ENCODE results near the gene HNRNPA0. TPM values are rescaled to one million over a fixed set of nuclear protein-coding genes. Genes with fewer than 3 reads are reported as not detected.

HNRNPA0 gene
- total RNA-seq, 1 experiment from 2014 or later, result 6.7 TPM

DNA sequence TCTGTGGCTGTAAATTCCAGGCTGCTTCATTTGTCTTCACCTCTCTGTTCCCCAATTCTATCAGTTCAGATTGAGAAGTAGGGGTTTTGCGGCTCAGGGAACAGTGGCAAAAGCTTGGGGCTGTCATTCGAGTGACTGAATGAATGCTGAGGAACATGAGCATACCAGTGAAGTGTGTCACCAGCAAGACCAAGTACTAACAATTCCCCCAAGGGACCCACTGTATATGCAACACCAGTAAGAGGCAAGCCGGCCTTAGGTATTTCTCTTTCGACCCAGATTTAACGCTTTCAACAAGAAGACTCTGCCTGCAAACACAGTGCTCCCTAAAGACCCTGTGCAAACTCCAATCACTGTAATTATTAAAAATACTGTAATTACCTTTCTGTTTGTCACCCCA, 44.1 kb downstream of the HNRNPA0 start:
- DNase-seq, result no peak

DNA sequence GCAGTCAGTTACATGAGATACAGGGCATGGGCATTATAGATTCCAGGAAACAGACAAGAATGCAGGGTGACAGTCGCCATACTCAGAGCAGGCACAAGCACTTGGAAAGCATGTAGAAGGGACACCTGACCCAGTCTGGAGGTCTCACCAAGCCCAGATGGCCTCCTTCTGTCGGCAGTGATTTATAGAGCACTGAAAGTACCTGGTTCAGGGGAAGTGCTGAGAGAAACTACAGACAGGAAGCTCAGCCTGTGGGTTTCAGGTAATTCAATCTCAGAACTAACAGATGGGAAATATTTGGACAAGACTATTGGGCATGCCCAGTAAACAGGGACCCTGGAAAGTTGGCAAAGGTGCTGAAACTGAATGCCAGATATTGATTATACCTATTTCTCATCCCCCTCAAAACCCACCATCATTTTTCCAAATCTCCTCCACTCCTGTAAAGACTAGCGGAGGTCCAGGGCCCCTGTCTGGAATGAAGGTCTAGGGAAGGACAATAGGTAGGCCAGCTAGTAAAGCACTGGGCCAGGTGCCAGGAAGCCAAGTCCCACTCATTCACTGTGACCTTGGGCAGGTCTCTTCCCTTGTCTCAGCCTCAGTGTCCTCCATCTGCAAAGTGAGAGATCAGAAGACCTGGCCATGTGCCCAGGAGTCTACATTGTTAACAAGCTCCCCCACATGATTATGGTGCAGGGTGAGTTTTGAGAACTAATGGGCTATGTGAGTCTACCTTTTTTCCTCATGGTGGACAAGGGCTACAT, 45.2 kb downstream of the HNRNPA0 start:
- Histone ChIP-seq H4K20me1 (ENCODE audit: insufficient read depth, low read depth, low read length) (no peaks in the 10 kb centered on the region), H3K79me2 (ENCODE audit: low read length) (no peaks in the 10 kb centered on the region), H3K9ac (ENCODE audit: low read length) (no peak overlapping the region), H2AFZ (ENCODE audit: low read length) (no peak overlapping the region), H3K4me2 (ENCODE audit: low read depth, low read length, poor library complexity, severe bottlenecking) (no peak overlapping the region), H3K36me3 (ENCODE audit: insufficient read depth, low read length) (no peaks in the 10 kb centered on the region), H3K27ac (ENCODE audit: low read length) (no peak overlapping the region), H3K9me2 (replicated peaks; ENCODE audit: insufficient read depth, low read length) (no peaks in the 10 kb centered on the region), H3K27me3 (ENCODE audit: low read length) (no peaks in the 10 kb centered on the region), H3K9me3 (ENCODE audit: low read length) (peaks cover 3% of the 10 kb centered on the region; the same call in 1 of the 2 replicates), H3K4me3 (ENCODE audit: low read length) (no peak overlapping the region), H3K4me1 (ENCODE audit: low read length) (no peaks in the 10 kb centered on the region)
- no peak for DNase-seq

More for the DNA sequence above, 44.1 kb downstream of the HNRNPA0 start:
- H3K9ac ChIP-seq (ENCODE audit: low read length), result no peak overlapping the region
- no peaks in the 10 kb centered on the region for H3K4me1 ChIP-seq (ENCODE audit: low read length)
- no peaks in the 10 kb centered on the region for H3K9me2 ChIP-seq (replicated peaks; ENCODE audit: insufficient read depth, low read length)
- no peaks in the 10 kb centered on the region for H3K36me3 ChIP-seq (ENCODE audit: insufficient read depth, low read length)
- H4K20me1 ChIP-seq (ENCODE audit: insufficient read depth, low read depth, low read length), result no peaks in the 10 kb centered on the region
- peaks cover 3% of the 10 kb centered on the region; the same call in 1 of the 2 replicates for H3K9me3 ChIP-seq (ENCODE audit: low read length)
- no peaks in the 10 kb centered on the region for H3K27me3 ChIP-seq (ENCODE audit: low read length)
- no peaks in the 10 kb centered on the region for H3K79me2 ChIP-seq (ENCODE audit: low read length)
- H2AFZ ChIP-seq (ENCODE audit: low read length), result no peak overlapping the region
- H3K27ac ChIP-seq (ENCODE audit: low read length), result no peak overlapping the region
- H3K4me2 ChIP-seq (ENCODE audit: low read depth, low read length, poor library complexity, severe bottlenecking), result no peak overlapping the region
- H3K4me3 ChIP-seq (ENCODE audit: low read length), result no peak overlapping the region

DNA sequence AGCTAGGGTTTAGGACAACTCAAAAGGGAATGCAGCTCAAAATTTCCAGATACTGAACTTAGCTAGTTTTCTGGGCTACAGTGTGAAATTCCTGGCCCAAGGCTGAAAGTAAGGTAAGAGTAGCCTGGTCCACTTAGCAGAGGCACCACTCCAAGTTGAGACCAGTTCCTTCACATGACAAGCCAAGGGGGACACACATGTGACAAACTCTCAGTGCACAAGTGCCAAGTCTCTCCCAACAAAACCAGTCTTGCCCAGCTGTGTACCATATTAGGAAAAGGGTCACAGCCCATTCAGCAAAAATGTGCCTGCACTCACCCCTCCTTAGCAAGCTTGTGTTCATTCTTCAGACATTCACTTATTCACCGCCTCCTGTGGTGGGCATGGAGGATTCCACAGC, 46.1 kb downstream of the HNRNPA0 start:
- no peak for DNase-seq
- no peak overlapping the region for H2AFZ ChIP-seq (ENCODE audit: low read length)

DNA sequence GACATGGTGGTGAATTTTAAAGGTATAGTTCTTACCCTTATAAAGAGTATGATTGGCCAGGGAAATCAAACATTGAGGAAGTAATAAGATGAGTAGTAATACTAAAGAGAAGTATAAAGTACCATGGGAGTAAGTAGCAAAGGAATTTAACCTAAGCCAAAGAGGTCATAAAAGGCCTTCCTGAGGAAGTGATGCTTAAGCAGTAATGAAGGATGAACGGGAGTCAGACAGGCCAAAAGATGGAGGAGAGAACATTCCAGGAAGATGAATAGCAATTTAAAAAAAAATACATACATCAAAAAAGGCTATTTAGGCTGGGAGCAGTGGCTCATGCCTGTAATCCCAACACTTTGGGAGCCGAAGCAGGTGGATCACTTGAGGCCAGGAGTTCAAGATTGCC, 47.3 kb downstream of the HNRNPA0 start:
- Histone ChIP-seq H3K4me2 (ENCODE audit: low read depth, low read length, poor library complexity, severe bottlenecking) (no peak overlapping the region), H3K4me3 (ENCODE audit: low read length) (no peak overlapping the region), H3K36me3 (ENCODE audit: insufficient read depth, low read length) (no peaks in the 10 kb centered on the region), H3K27ac (ENCODE audit: low read length) (no peak overlapping the region), H3K4me1 (ENCODE audit: low read length) (no peaks in the 10 kb centered on the region), H3K79me2 (ENCODE audit: low read length) (no peaks in the 10 kb centered on the region), H2AFZ (ENCODE audit: low read length) (no peak overlapping the region), H3K9ac (ENCODE audit: low read length) (no peak overlapping the region), H3K9me2 (replicated peaks; ENCODE audit: insufficient read depth, low read length) (no peaks in the 10 kb centered on the region), H3K27me3 (ENCODE audit: low read length) (no peaks in the 10 kb centered on the region), H3K9me3 (ENCODE audit: low read length) (no peaks in the 10 kb centered on the region), H4K20me1 (ENCODE audit: insufficient read depth, low read depth, low read length) (no peaks in the 10 kb centered on the region)
- DNase-seq, result no peak

More for the DNA sequence above, 46.1 kb downstream of the HNRNPA0 start:
- Histone ChIP-seq H3K36me3 (ENCODE audit: insufficient read depth, low read length) (no peaks in the 10 kb centered on the region), H4K20me1 (ENCODE audit: insufficient read depth, low read depth, low read length) (no peaks in the 10 kb centered on the region), H3K9ac (ENCODE audit: low read length) (no peak overlapping the region), H3K9me3 (ENCODE audit: low read length) (no peaks in the 10 kb centered on the region; the same call in 1 of the 2 replicates), H3K9me2 (replicated peaks; ENCODE audit: insufficient read depth, low read length) (no peaks in the 10 kb centered on the region), H3K27me3 (ENCODE audit: low read length) (no peaks in the 10 kb centered on the region), H3K27ac (ENCODE audit: low read length) (no peak overlapping the region), H3K4me1 (ENCODE audit: low read length) (no peaks in the 10 kb centered on the region), H3K4me3 (ENCODE audit: low read length) (no peak overlapping the region), H3K79me2 (ENCODE audit: low read length) (no peaks in the 10 kb centered on the region), H3K4me2 (ENCODE audit: low read depth, low read length, poor library complexity, severe bottlenecking) (no peak overlapping the region)

DNA sequence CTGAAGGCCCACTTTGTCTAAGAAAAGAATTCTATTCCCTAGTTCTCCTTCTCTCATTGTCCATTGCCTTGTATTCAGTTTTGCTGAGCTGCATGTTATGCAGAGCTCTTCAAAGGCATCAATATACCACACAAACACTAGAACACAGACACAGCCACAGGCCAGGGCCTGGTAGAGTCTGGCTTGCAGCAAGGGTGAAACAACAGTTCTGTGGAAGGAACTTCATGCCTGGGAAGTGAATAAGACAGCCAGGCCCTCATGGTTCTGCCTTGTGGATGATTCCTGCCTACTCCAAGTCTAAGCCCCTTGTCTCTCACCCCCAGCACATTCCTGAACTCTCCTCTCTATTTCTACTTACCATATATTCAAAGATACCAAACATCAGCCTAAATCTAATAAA, 49.1 kb downstream of the HNRNPA0 start:
- H3K9me2 ChIP-seq (replicated peaks; ENCODE audit: insufficient read depth, low read length), result no peaks in the 10 kb centered on the region
- H3K9ac ChIP-seq (ENCODE audit: low read length), result no peak overlapping the region
- no peak overlapping the region for H3K4me2 ChIP-seq (ENCODE audit: low read depth, low read length, poor library complexity, severe bottlenecking)
- no peaks in the 10 kb centered on the region for H3K4me1 ChIP-seq (ENCODE audit: low read length)
- H3K27me3 ChIP-seq (ENCODE audit: low read length), result no peaks in the 10 kb centered on the region
- H3K36me3 ChIP-seq (ENCODE audit: insufficient read depth, low read length), result no peaks in the 10 kb centered on the region
- no peak for DNase-seq
- no peak overlapping the region for H2AFZ ChIP-seq (ENCODE audit: low read length)
- H3K9me3 ChIP-seq (ENCODE audit: low read length), result no peaks in the 10 kb centered on the region
- no peaks in the 10 kb centered on the region for H3K79me2 ChIP-seq (ENCODE audit: low read length)
- no peaks in the 10 kb centered on the region for H4K20me1 ChIP-seq (ENCODE audit: insufficient read depth, low read depth, low read length)
- no peak overlapping the region for H3K27ac ChIP-seq (ENCODE audit: low read length)
- no peak overlapping the region for H3K4me3 ChIP-seq (ENCODE audit: low read length)

DNA sequence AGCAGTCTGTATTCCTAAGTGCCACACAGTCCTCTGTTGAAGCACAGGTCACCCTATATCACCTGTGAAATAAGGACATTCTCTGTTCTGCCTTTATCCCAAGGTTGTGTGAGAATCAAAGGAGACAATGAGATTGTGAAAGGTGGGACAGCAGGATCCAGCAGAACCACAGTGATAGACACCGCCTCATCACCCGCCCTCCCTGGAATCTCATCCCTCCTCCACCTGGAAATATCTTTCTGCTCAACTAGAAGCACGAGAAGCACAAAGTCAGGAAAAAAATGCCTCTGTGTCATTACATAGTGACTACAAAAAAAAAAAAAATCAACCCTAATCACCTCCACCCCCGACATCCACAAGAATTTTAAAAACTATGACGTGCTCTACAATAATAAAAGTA, 50.6 kb downstream of the HNRNPA0 start:
- no peak overlapping the region for H3K27ac ChIP-seq (ENCODE audit: low read length)
- H3K4me2 ChIP-seq (ENCODE audit: low read depth, low read length, poor library complexity, severe bottlenecking), result no peak overlapping the region
- no peaks in the 10 kb centered on the region for H3K9me3 ChIP-seq (ENCODE audit: low read length)
- no peaks in the 10 kb centered on the region for H3K27me3 ChIP-seq (ENCODE audit: low read length)
- no peaks in the 10 kb centered on the region for H3K79me2 ChIP-seq (ENCODE audit: low read length)
- no peaks in the 10 kb centered on the region for H4K20me1 ChIP-seq (ENCODE audit: insufficient read depth, low read depth, low read length)
- H3K36me3 ChIP-seq (ENCODE audit: insufficient read depth, low read length), result no peaks in the 10 kb centered on the region
- no peak overlapping the region for H3K4me3 ChIP-seq (ENCODE audit: low read length)
- H3K9ac ChIP-seq (ENCODE audit: low read length), result no peak overlapping the region
- no peak overlapping the region for H2AFZ ChIP-seq (ENCODE audit: low read length)
- DNase-seq, result no peak
- H3K4me1 ChIP-seq (ENCODE audit: low read length), result no peaks in the 10 kb centered on the region
- H3K9me2 ChIP-seq (replicated peaks; ENCODE audit: insufficient read depth, low read length), result no peaks in the 10 kb centered on the region

DNA sequence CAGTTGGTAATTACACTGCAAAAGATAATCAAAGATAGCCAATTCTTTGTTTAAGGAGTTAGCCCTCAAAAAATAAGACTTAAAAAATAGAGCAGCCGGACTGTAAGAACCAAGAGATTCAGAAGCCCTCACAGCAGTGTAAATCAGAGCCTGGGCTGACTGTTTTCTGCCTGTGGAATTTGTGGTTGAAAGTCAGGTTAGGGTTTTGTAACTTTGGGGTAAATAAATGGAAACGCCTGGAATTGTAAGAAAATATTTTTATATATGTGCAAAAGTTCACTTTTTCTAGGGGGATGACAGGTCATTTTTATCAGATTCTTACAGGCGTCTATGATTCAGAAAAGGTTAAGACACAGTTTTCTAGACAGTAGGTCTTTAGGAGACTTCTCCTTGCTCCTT, 53.9 kb downstream of the HNRNPA0 start:
- no peaks in the 10 kb centered on the region for H3K9me3 ChIP-seq (ENCODE audit: low read length)
- DNase-seq, result no peak
- no peaks in the 10 kb centered on the region for H4K20me1 ChIP-seq (ENCODE audit: insufficient read depth, low read depth, low read length)
- H3K4me3 ChIP-seq (ENCODE audit: low read length), result no peak overlapping the region
- no peaks in the 10 kb centered on the region for H3K79me2 ChIP-seq (ENCODE audit: low read length)
- no peaks in the 10 kb centered on the region for H3K9me2 ChIP-seq (replicated peaks; ENCODE audit: insufficient read depth, low read length)
- no peak overlapping the region for H2AFZ ChIP-seq (ENCODE audit: low read length)
- H3K27ac ChIP-seq (ENCODE audit: low read length), result no peak overlapping the region
- no peak overlapping the region for H3K4me2 ChIP-seq (ENCODE audit: low read depth, low read length, poor library complexity, severe bottlenecking)
- H3K27me3 ChIP-seq (ENCODE audit: low read length), result no peaks in the 10 kb centered on the region
- H3K4me1 ChIP-seq (ENCODE audit: low read length), result no peaks in the 10 kb centered on the region
- no peaks in the 10 kb centered on the region for H3K36me3 ChIP-seq (ENCODE audit: insufficient read depth, low read length)
- no peak overlapping the region for H3K9ac ChIP-seq (ENCODE audit: low read length)

DNA sequence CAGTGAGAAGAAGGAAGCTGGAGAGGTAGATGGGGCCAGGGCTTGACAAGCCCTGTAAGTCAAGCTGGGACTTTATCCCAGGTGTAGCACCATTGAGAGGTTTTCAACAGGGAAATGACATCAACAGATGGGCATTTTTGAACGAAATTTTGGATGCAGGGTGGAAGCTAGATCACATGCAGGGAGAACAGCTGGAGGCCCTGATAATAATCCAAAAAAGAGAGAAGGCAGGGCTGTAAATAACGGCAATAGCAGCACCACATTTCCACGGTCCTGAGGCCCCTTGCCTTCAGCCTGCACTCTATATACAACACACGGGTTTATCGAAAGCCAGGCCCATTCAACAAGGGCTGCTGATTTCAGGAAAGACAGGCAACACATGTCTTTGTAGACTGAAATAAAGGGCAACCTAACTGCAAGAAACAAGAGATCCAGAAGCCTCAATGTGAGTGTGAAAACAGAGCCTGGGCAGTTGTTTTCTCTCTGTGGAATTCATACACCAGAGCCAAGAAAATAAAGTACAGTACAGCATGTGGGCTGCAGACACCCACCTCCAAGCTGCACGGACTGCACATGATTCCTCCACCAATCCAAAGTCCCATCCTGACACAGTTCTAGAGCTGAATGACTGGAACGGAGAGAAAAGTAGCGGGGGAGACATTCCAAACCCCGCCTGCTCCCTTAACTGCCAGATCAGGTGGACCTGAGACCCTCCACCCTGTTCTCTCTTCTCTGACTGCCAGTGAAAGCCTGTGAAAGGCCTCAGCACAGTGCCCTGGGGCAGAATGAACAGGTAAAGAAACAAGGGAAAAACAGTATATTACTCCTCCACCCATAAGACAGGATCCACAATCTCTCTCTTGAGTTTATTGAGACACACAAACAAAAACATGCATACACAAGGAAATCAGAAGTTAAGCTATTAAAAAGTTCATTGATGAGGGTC, 54.6 kb downstream of the HNRNPA0 start:
- no peaks in the 10 kb centered on the region for H3K9me3 ChIP-seq (ENCODE audit: low read length)
- H3K27ac ChIP-seq (ENCODE audit: low read length), result no peak overlapping the region
- no peak for DNase-seq
- no peak overlapping the region for H3K9ac ChIP-seq (ENCODE audit: low read length)
- H3K36me3 ChIP-seq (ENCODE audit: insufficient read depth, low read length), result no peaks in the 10 kb centered on the region
- no peaks in the 10 kb centered on the region for H3K27me3 ChIP-seq (ENCODE audit: low read length)
- H3K4me3 ChIP-seq (ENCODE audit: low read length), result no peak overlapping the region
- no peak overlapping the region for H2AFZ ChIP-seq (ENCODE audit: low read length)
- no peaks in the 10 kb centered on the region for H3K9me2 ChIP-seq (replicated peaks; ENCODE audit: insufficient read depth, low read length)
- no peaks in the 10 kb centered on the region for H3K4me1 ChIP-seq (ENCODE audit: low read length)
- no peaks in the 10 kb centered on the region for H3K79me2 ChIP-seq (ENCODE audit: low read length)
- H4K20me1 ChIP-seq (ENCODE audit: insufficient read depth, low read depth, low read length), result no peaks in the 10 kb centered on the region
- H3K4me2 ChIP-seq (ENCODE audit: low read depth, low read length, poor library complexity, severe bottlenecking), result no peak overlapping the region

Data from Karpas-422 (cell line).